Activated T-helper 1 cell treated with anti-CD3 and anti-CD28 coated beads, Interleukin-2, amount 50 U/mL, for 16 hours (primary cell): ENCODE measurements around the gene KPNA2.
"Not testable (repeated sequence)": the region's sequence is repeated elsewhere in the genome, so short reads cannot be mapped to it uniquely, and the experiment has no call there.

Experiments
- DNase-seq, 2 donors: peaks; one replicate each; pipeline ENCODE4 v3.0.0-alpha.2; 2020; ENCODE audit warnings: low read depth in 1 of 2, low spot score in 1 of 2

KPNA2 gene

DNA sequence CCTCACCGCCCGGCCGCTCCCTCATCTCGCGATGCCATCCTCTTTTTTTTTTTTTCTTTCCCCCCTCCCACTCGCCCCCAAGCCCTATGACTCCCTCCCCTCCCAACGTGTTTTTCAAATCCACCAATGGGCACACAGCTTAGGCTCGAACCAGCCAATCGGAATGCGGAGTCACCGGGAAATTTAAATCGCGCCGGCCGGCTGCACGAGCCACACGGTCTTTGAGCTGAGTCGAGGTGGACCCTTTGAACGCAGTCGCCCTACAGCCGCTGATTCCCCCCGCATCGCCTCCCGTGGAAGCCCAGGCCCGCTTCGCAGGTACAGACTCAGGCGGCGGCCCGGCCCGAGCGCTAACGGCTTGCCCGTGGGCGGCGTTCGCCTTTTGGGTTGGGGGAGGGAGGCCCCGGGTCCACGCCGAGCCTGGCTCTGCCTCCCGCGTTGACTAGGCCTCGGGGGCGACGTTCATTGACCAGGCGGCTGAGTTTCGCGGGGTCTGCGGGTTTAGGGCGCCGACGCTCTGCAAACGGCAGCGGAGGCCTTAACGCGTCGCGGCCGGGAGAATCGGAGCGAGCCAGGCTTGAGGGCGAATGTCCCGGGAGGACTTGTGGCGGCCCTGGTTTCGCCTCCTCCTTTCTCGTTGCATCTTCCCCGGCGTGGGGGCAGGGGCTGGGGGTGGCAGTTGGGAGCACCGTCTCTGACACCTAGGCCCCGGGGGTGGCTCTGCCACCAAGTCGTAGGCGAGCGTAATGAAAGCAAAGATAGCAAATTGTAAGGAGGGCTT, at the start of gene KPNA2:
Gene KPNA2, plus strand, starts transcription at position 213 of the 781 bp plus-strand sequence. CDS start 1,398 bp downstream, outside the sequence.
- peak; percentile 80 to 85 for DNase-seq

DNA sequence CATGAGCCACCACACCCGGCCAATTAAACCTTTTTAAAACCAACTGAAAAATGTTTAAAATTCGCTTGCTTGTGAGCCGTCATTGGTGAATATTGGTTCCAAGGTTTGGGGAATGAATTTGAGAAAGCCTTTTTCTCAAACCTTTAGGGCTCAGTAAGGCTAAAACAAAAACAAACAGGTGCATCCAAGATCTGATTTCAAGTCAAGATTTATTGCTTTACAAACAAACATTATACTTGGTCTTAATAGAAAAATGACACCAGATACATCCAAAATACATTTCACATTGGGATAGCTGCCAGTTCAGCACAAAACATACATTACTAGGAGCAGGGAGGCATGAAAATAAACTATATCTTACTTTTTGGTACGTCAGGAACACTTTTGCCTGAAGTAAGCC, 44.6 kb upstream of the KPNA2 start:
- DNase-seq = no peak

DNA sequence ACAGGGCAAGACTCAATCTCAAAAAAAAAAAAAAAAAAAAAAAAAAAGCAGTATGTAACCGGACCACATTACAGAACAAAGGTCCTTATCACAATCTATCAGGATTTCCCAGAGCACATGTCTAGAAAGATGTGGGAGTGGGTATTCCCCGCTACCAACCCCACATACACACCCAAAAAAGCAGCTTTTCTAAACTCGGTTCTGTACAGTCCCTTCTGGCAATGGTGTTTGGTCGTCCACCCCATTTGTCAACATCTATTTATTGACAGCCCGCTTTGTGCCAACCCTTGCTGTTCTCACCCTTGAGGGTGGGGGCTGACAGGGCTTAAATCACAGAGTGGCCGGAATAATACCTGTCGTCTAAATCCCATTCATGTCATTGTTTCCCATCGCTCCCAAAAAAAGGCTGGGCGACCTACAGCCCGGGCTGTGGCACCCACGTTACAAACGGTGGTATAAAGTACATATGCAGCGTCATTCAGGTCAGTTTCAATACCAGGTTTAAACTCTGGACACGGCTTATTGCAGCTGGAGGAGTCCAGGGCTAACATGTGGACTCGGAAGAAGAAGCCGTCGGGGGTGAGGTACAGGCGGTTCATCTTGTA, 42.9 kb upstream of the KPNA2 start:
- no peak for DNase-seq

- DNase-seq = peak; percentile 38 to 60
Measured at GRCh38 chr17:67993153-67993997, 42.2 kb upstream of the KPNA2 start.

DNA sequence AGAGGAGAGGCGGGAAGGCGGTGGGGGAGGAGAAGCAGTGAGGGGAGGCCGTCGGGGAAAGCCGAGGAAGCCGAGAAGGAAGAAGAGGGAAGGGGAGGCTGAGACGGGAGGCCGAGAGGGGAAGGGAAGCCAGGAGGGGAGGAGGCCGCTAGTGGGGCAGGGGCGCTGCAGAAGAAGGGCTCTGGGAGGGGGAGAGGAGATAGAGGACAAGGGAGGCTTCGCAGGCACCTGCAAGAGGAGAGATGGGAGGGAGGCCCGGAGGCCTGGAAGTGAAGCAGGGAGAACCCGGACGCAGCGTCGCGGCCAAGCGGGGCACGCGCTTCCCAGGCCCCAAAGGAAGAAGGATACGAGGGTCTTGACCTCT, 41.6 kb upstream of the KPNA2 start:
- DNase-seq = no peak

DNA sequence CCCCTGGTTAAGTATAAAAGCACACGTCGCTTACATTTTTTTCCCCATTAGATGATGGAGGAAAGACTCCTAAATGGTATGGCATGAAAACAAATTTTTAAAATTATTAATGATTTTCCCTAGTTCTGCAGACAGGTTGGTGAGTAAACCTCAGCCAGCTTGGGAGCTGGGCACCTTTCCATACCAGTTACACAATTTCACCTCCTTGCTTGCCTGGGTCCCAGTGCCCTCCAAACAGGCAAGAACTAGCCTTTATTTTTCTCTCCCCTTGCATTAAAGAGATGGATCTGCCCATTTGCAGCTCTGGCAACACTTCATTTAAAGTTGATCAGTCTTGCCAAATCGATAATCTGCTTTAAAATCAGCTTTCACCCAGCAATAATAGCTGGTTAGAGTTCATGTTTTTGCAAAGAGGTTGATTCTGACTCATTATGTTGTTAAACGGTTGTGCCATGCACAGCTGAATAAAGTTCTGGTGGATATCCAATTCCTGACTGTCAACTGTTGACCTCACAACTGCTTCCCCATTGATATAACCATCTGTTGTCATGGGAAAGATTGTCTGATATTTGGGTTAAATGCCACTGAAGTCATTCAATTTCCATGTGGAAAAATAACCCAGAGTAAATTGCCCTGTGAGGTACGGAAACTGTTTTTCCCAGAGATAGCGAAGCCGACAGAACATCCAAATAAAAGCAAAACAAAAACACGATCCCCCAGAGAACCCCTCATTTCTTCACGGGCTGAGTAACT, 40.5 kb upstream of the KPNA2 start:
- no peak for DNase-seq

DNA sequence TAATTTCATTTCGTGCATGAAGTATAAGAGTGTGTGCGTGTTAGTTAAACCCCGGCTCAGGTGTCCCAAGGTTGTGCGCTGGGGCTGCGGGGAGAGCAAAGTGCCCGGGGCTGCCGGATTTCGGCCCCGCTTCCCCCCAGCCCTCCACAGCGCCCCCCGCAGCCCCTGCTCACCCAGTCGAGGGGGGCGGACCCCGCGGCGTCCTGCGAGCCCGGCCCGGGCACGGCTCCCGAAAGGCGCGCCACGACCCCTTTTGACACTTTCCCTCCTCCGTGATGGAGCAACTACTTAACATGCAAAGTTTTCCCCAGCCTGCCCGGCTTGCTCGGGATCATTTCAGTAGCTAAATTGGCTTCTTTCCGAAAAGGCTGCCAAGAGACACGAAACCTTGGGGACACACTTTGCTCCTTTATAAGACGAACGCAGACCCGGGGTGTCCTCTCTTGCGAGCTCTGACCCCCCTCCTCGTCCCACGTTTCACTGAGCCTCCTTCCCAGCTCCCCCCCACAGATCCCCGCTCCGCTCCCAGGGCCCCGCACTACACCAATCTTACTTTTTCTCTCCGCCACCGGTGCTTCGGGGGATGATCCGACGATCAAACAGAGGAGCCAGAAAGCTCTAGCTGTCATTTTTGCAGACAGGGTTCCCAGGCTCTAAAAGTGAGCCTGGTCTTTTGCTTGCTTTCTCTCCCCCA, 39.8 kb upstream of the KPNA2 start:
- DNase-seq = no peak

DNA sequence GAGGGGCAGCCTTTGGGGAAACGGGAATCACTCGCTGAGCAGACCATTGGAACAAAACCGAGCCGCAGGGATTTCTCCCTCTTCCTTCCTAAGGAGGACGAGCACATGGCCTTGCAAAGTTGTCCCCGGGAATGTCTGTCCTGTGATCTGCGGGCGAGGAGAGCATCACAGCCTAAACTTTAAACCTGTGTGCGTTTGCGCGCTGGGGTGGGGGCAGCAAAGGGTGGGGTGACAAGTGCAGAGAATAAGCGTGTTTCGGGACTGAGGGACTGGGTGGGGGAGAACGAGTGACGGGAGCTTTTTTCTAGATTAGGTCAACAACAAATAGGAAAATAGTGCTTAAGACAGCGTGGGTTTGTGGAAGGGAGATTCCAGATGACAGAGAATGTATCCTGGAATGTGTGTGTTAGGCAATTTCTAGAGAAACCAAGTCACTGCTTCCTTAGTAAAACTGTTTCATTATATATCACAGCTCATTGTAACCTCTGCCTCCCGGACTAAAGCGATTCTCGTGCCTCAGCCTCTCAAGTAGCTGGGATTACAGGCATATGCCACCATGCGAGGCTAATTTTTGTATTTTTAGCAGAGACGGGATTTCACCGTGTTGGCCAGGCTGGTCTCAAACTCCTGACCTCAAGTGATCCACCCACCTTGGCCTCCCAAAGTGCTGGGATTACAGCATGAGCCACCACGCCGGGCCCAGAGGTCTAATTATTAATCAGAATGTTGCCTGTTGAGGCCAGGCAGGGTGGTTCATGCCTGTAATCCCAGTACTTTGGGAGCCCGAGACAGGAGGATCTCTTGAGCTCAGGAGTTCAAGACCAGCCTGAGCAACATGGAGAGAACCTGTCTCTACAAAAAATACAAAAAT, 39.0 kb upstream of the KPNA2 start, which contains the start of gene C17orf58:
Gene C17orf58, minus strand, starts transcription at position 169 of the 871 bp plus-strand sequence. CDS start 271 bp downstream, outside the sequence.
- DNase-seq = not testable (repeated sequence)

- DNase-seq = no peak
Measured at GRCh38 chr17:67998466-67998865, 37.1 kb upstream of the KPNA2 start.

DNA sequence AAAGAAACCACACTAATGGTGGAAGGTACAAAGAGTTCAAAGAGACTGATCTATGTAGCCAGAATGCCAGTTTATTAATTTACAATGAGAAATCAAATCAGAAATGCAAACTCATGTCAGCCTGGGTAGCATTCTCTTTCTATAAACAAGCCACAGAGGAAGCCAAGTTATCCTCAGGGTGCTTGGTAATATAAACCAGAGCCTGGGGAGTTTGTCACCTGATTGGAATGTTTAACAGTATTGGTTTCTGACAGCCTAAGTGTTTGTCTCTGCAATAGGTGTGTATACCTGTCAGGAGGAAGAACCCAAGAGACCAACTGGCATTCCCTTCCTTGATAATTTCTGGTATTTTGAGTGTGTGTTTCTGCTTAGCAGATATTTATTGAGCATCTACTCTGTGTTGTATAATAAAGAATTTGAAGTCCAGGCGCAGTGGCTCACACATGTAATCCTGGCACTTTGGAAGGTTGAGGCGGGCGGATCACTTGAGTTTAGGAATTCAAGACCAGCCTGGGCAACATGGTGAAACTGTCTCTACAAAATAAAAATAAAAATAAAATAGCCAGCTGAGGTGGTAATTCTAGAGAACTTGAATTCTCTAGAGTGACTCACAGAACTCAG, 36.1 kb upstream of the KPNA2 start:
- DNase-seq = no peak

DNA sequence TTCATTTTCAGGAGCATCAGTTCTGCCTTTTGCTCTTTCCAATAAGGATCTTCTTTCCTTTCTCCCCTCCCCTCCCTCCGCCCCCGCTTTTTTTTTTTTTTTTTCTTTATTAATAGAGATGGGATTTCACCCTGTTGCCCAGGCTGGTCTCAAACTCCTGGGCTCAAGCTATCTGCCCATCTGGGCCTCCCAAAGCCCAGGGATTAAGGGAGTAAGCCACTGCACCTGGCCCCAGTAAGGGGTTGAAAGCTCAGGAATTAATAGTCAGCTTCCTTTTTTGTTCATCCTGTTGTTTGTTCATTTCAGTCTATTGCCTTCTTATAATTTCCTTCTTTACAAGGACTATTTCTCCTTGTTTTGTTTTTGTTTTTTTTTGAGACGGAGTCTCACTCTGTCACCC, 31.3 kb upstream of the KPNA2 start:
- DNase-seq = no peak

GRCh38 chr17:68006797-68007196, 28.7 kb upstream of the KPNA2 start:
- DNase-seq = no peak

DNA sequence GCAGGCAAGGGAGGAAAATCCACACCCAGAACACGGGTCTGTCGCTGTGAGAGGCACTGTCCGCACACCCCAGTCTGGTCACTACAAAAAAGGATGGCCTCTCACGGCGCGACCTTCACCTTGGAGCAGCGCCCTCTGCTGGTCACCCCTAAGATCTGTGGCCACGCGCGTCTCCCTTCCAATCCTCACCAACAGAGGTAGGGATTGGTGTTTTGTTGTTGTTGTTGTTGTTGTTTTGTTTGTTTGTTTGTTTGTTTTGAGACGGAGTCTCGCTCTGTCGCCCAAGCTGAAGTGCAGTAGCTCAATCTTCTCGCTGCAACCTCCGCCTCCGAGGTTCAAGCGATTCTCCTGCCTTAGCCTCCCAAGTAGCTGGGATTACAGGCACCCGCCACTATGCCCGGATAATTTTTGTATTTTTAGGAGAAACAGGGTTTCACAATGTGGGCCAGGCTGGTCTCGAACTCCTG, 24.3 kb upstream of the KPNA2 start:
- DNase-seq = peak; percentile 44 to 49

- DNase-seq = no peak
Measured at GRCh38 chr17:68013385-68013784, 22.1 kb upstream of the KPNA2 start.

DNA sequence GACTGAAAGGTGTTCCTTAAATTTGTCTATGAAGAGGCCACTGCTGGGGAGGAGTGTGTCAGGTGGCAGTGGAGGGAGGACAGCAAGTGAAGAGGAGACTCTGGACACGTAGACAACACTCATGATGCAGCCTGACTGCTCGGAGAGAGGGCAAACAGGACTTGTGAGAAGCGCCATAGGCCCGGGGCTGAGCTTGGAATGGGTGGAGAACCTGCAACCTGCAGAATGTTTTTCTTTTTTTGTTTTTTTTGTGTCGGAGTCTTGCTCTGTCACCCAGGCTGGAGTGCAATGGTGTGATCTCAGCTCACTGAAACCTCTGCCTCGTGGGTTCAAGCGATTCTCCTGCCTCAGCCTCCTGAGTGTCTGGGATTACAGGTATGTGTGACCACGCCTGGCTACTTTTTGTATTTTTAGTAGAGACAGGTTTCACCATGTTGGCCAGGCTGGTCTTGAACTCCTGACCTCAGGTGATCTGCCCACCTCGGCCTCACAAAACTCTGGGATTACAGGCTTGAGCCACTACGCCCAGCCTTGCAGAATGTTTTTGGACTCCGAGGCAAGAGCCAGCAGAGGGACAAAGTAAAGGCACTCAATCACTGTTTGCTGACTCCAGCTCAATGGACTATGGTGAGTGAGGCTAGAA, 20.3 kb upstream of the KPNA2 start:
- DNase-seq = no peak

GRCh38 chr17:68016838-68017237, 18.7 kb upstream of the KPNA2 start:
- no peak for DNase-seq

- DNase-seq = not testable (repeated sequence)
Measured at GRCh38 chr17:68018493-68018892, 17.0 kb upstream of the KPNA2 start.

GRCh38 chr17:68019336-68019674, 16.2 kb upstream of the KPNA2 start:
- DNase-seq = no peak
